HG03558 (cell line): Measurements from ENCODE around the gene PRPSAP2.
"Not testable (repeated sequence)": the region's sequence is repeated elsewhere in the genome, so short reads cannot be mapped to it uniquely, and the experiment has no call there.

Experiments used
- ATAC-seq: cut with Tn5 transposase; IDR thresholded peaks from one replicate; pipeline ENCODE4 v1.9.1; 2021; ENCODE audit warnings: moderate number of reproducible peaks; ENCODE audit not compliant: unreplicated experiment; ENCODE audit errors: extremely low read depth

Gene PRPSAP2

DNA sequence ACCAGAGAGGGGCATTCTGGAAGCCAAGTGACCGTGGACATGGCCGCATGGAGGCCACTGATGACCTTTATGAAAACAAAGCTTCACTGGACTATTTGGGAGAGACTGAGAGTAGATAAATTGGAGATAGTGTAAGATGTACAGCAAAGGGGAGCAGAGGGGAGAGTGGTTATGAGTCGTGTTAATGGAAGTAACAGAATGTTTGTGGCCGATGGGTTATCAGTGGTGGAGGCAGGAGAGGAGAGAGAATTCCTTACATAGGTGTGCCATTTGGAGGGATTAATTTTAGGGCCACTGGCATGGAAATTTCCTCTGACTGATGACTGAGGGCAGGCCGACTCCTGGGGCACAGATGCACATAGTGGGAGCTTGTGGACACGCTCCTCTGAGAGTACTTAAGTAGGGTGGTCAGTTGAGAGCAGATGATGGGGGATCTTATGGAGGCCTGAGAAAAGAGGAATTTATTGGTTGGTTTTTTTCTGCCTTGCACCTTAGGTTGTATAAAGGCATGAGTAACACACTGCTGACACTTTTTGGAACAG lies 19.2 kb downstream of the PRPSAP2 start:
- ATAC-seq: no peak

GRCh38 chr17:18888766-18889290 lies 30.9 kb downstream of the PRPSAP2 start:
- no peak for ATAC-seq

DNA sequence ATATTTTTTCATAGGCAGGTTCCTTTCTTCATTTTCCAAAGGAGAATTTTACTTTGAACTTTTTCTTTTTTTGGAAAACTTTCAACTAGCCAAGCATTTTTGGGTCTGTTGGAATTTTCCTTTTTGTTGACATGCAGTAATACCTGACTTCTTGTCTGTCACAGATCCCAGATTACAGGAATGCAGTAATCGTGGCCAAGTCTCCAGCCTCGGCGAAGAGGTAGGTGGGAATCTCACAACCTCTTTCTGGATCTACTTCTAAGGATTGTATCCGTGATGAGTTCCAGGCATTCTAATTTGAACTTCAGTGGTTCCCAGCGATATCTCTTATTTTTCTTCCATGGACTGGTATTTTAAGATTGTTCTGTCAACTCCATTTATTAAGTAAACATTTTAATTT lies 31.7 kb downstream of the PRPSAP2 start:
- no peak for ATAC-seq

GRCh38 chr17:18891541-18891940 lies 33.6 kb downstream of the PRPSAP2 start:
- ATAC-seq: no peak

DNA sequence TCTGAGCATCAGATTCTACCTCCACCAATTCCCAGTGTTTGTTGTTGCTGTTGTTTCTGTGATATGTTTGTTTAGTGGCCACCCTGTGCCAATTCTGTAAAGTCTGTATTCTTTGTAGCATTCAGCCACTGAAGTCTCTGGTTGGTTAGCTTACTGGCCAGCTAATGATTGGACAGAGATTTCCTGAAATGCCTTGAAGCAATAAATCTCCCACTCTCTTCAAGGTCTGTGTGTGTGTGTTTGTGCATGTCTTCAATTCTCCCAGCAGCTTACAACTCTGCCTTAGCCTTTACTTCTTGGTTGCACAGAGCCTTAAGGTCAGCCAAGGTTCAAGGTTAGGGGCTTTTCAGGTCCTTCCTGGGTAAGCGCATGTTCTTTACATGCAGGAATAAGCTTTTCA lies 38.2 kb downstream of the PRPSAP2 start:
- ATAC-seq: no peak

DNA sequence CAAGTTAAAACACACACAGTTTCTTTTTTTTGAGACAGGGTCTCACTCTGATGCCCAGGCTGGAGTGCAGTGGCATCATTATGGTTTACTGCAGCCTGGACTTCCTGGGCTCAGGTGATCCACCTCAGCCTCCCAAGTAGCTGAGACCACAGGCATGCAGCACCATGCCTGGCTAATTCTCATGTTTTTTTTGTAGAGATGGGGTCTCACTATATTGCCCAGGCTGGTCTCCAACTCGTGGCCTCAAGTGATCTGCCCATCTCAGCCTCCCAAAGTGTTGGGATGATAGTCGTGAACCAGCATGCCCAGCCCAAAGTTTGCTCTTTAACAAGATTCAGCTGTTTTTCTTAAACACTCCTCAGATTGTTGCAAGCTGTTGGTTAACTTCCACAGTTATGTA lies 39.0 kb downstream of the PRPSAP2 start:
- ATAC-seq: no peak

GRCh38 chr17:18904482-18904881 lies 46.6 kb downstream of the PRPSAP2 start:
- no peak for ATAC-seq

DNA sequence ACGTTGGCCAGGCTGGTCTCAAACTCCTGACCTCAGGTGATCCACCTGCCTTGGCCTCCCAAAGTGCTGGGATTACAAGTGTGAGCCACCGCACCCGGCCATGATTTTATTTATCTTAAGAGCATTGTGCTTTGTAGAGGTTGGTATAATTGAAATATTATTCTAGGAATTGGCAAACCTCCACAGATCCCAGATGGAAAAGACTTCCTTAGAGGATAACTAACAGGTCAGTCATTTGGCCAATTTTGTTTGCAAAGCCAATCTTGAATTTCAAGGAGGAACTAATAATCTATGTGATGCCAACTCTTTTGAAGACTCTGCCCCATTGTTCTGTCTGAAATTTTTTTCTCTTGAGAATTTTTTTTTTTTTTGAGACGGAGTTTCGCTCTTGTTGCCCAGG lies 47.3 kb downstream of the PRPSAP2 start:
- no peak for ATAC-seq

- ATAC-seq: no peak
Measured at GRCh38 chr17:18910326-18910725, 52.4 kb downstream of the PRPSAP2 start.

DNA sequence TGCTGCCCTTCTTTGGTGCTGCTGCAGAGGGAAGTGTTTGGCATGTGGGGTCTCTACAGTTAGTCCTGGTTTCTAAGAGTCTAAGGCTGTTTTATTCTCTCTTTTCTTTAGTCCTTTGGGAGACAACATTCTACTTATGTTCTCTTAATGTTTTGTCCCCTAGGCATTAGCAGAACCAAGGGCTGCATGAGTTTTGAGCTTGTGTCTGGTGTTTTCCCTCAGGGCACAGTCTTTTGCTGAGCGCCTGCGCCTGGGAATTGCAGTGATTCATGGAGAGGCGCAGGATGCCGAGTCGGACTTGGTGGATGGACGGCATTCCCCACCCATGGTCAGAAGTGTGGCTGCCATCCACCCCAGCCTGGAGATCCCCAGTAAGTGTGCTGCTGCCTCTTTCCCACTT lies 53.0 kb downstream of the PRPSAP2 start:
- no peak for ATAC-seq

DNA sequence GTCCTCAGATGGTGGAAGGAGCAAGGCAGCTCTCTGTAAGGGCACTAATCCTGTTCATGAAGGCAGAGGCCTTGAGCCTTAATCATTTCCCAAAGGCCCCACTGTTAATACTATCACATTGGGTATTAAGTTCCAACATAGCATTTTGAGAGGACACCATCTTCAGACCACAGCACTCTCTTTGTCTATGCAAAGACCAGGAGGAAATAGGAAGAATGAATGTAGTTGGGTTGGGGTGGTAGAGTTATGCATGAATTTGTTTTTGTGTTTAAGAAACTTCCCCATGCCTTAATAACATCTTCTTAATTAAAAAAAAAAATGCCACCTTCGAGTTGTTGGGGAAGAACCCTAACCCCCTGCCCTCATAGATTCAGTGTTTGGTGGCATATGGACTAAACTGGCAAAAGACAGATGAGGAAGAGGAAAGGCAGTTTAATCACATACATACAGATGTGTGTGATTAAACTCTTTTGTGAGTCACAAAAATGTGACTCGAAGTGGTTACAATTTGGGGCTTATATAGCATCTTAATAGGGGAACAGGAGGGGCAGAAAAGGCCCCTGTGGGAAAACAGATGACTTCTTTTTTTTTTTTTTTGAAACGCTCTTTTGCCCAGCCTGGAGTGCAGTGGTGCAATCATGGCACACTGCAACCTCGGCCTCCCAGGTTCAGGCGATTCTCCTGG lies 59.0 kb downstream of the PRPSAP2 start:
- ATAC-seq: no peak

GRCh38 chr17:18917506-18918032 lies 59.6 kb downstream of the PRPSAP2 start:
- no peak for ATAC-seq

DNA sequence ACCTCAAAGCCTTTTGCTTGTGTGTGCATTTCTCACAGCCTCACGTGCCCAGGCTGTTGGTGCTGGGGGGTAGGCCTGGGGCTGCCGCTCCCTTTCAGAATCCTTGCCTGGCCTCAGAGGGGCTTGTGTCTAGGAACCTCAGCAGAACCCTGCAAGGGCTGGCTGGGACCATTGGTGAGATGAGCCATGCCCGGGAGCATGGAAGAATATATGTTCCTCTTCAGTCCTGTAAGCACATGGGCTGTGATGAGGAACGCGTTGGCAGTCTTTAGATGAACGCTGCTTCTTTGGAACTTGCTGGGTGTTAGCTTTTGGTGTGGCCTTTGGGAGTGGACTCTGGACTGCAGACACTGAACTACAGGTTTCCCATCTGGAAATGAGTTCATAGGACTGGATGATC lies 62.0 kb downstream of the PRPSAP2 start:
- ATAC-seq: no peak

- ATAC-seq: no peak
Measured at GRCh38 chr17:18920911-18921441, 63.0 kb downstream of the PRPSAP2 start.

DNA sequence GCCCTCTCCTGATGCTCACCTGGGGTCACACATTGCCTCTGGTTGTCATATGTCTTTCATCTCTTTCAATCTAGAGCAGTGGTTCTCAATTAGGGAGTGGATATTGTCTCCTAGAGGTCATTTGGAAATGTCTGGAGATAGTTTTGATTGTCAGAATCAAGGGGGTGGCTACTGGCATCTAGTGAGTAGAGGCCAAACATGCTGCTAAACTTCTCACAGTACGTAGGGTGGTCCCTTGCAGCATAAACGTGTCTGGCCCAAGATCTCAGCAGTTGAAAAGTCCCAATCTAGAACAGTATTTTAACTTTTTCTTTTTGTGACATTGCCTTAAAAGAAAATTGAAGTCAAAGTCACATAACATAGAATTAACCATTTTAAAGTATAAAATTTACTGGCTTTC lies 63.6 kb downstream of the PRPSAP2 start:
- ATAC-seq: no peak

DNA sequence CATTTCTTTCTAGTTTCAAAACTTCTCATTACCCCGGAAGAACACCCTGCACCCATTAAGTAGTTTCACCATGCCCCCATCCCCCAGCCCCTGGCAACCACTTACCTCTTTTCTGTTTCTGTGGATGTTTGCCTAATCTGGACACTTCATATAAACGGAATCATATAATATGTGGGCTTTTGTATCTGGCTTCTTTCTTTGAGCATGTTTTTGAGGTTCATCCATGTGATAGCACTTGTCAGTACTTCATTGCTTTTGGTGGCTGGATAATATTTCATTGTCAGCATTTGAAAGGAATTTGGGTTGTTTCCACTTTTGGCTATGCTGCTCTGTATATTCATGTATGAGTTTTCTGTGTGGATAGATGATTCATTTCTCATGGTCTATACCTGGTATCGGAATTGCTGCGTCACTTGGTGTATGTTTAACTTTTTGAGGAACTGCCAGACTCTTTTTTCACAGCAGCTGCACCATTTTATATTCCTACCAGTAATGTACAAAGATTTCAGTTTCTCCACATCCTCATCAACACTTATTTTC lies 64.1 kb downstream of the PRPSAP2 start:
- ATAC-seq: peak; percentile 54

DNA sequence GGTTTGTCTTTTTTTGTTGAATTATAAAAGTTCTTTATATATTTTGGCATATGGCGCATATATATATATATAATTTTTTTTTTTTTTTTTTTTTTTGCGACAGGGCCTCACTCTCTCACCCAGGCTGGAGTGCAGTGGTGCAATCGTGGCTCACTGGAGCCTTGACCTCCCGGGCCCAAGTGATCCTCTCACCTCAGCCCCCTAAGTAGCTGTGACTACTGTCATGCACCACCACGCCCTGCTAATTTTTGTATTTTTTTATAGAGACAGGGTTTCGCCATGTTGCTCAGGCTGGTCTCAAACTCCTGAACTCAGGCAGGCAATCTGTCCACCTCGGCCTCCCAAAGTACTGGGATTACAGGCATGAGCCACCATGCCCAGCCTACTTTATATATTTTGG lies 64.7 kb downstream of the PRPSAP2 start:
- not testable (repeated sequence) for ATAC-seq

DNA sequence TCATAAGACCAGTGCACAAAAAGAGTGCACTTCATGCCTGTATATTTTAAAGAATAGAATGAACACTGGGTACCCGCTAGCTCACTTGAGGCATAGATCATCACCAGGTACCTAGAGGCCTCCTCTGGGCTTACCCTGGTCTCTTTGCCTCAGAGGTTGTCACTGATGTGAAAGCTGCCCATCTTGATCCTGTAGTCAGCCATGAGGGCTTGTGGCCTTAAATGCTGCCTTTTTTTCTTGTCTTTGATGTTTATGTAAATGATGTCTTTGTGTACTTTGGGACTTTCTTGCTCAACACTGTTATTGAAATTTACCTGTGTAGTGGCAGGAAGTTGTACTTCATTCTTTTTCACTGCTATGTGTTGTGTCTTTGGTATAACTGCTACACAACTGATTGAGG lies 67.3 kb downstream of the PRPSAP2 start:
- no peak for ATAC-seq

DNA sequence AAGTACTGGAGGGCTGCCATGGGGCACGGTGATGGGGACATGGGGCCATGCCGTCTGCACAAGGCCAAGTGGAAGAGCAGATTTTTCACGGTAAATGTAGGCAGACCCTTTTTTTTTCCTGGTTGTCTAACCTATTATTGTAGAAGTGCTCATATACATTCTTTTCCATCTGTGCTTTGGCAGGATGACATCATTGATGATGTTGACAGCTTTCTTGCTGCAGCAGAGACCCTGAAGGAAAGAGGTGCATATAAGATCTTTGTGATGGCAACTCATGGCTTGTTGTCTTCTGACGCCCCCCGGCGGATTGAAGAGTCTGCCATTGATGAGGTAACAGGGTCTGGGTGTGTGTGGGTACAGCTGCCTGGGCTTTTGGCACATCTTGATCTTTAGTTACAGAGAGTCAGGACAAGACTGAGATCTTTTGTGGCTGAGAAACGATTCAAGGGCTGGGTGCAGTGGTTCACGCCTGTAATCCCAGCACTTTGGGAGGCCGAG lies 70.7 kb downstream of the PRPSAP2 start:
- no peak for ATAC-seq

DNA sequence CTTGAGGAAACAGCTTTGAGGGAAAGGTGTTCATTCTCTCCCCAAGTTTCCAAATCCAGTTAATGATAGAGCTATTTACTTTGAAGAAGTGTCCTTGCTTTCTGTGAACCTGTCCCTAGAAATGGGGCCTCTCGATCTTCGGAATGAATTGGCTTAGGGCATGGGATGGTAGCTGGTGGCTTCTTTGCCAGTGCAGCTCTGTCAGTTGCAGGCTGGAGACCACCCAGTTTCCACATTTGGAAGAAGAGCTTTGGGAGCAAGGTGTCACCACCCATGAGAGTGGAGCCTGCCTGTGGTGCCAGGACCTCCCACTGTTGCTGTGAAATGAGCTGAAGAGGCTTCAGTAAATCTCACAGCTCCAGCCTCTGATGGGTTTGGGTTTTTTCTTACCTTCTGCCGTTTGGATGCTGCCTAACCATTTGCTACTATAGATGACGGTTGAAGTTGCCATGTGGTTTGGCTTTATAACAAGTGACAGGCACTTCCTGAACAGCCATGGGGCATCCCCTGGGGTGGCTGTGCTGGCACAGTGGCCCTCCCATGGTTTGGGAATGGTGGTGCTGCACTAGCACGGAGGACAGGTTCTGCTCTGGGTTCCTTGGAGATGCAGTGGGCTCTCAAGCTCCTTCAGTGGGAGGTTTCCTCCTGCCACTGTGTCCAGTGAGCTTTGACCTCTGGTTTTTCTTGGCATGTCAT lies 74.6 kb downstream of the PRPSAP2 start:
- ATAC-seq: no peak
